Stimulated activated naive CD8-positive, alpha-beta T cell treated with anti-CD3 and anti-CD28 coated beads, Interleukin-15, Interleukin-2, amounts not matched to agents 100 U/mL and 50 U/mL, for 24 hours (primary cell): ENCODE data around the gene BFSP1.

Source experiments
- ATAC-seq: fragments of 150-1000 bp; cut with Tn5 transposase; one replicate; pipeline ENCODE4 v1.10.0; 2021
- DNase-seq: peaks from one replicate; pipeline ENCODE4 v3.0.0; 2021

The BFSP1 gene

GRCh38 chr20:17495826-17496225 is 35.4 kb downstream of the BFSP1 start:
- ATAC-seq (no peak), DNase-seq (no peak)

GRCh38 chr20:17494201-17494600 is 37.0 kb downstream of the BFSP1 start:
- ATAC-seq (no peak), DNase-seq (no peak)

- ATAC-seq (no peak), DNase-seq (no peak)
Measured at GRCh38 chr20:17493173-17493572, 38.0 kb downstream of the BFSP1 start.

DNA sequence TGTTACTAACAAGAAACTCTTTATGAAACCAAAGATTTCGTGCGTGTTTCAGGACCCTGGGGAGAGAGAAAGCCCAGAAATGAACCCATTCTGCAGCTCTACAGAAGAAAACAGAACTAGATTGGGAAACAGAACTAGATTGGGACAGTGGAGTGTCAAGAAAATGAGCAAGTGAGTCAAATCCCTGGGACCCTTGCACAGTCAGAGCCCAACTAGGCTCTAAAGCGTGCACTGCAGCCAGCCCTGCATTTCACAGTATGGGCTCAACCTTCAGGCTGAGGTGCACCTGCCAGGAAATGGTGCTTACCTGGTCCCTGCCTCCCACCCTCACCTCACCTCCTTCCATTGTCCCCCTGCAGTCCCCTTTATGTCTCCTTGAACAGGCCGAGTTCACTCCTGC is 39.7 kb downstream of the BFSP1 start:
- DNase-seq (no peak), ATAC-seq (no peak)

- DNase-seq (no peak), ATAC-seq (no peak)
Measured at GRCh38 chr20:17491041-17491440, 40.1 kb downstream of the BFSP1 start.

DNA sequence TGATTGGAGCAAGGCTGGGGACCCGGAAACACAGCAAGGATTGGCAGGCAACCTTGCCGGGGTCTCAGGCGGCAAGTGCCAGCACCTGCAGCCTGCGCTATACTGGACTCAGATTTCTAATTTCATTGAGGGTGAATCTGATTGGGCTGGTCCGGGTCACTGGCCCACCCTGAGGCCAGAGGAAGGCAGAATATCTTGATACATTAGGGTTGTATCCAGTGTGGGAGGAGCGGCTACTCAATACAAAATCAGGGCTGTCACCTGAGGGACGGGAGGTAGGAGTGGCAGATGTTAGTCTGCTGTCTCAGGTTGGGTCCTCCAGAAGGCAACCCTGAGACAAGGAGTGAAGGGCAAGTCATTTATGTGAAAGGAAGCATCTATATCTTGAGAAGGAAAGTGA is 40.7 kb downstream of the BFSP1 start:
- DNase-seq (no peak), ATAC-seq (no peak)

DNA sequence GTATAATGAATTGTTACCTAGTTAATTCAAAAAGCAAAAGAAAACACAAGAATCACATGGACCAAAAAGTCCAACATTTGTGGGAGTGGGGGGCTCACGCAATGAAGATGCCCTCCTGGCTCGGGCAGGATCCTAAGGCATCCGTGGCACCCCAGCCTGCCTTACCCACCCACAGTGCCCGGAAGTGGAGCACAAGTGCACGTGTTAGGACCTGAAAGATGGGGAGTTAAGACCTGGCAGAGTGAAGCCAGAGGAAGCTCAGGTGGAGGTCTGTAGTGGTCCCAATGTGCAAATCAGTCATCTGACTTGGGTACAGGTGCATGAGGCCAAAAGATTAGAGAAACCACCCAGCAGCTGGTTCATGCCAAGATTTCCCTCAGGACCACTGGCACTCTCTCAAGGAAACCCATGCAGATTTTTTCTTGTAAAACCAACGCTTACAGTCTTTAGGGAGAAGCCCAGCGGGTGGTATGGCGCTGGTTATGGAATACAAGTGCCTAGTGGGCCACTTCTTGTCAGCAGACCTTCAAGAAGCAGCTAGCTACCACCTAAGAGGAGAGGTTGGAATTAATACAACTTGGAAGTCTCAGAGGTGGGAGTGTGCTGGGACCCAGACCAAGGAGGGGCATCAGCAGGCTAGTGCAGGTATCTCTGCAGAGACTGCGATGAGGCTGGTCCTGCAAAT is 42.1 kb downstream of the BFSP1 start:
- no peak for DNase-seq
- ATAC-seq: no peak

- DNase-seq: no peak
- no peak for ATAC-seq
Measured at GRCh38 chr20:17485017-17485416, 46.2 kb downstream of the BFSP1 start.

DNA sequence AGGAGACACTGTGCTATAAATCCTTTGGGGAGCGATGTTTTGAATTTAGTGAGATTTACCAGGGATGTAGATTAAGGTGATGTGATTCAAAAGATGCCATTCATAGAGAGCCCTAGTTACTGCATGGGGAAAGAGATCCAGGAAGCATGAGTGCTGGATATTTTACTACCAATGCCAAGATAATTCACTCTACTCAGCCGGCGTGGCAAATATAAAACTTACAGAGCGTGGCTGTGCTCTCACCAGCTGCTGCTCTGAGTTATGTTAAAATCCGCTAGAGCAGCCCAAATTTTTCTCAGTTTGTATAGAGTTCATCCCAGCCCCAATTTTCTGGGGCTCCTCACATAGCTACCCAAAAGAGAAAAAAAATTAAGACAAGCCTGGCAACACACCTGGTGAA is 48.6 kb downstream of the BFSP1 start:
- no peak for ATAC-seq
- DNase-seq: no peak

DNA sequence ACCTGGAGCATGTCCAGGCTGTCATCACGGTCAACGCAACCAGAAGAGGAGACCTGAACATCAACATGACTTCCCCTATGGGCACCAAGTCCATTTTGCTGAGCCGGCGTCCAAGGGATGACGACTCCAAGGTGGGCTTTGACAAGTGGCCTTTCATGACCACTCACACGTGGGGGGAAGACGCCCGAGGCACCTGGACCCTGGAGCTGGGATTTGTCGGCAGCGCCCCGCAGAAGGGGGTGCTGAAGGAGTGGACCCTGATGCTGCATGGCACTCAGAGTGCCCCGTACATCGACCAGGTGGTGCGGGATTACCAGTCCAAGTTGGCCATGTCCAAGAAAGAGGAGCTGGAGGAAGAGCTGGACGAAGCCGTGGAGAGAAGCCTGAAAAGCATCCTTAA is 49.5 kb downstream of the BFSP1 start:
- no peak for ATAC-seq

DNA sequence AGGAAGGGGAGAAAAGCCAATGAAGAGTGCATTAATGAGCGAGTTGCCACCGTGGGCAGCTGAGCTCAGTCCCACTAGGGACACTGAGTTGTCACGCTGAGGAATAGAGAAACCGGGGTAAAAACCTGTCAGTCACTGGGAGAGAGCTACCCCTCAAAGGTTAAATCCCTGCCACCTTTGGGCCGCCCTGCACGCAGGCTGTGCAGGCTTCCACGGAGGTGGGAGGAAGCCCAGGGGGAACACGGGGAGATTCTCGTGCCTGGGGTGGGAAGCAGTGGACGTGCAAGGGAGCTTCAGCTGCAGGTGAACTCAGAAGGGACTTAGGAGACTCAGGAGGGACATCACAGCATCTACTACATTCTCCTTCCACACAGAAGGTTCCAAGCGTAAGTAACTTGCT is 50.5 kb downstream of the BFSP1 start:
- ATAC-seq: no peak

More for the DNA sequence above, 49.5 kb downstream of the BFSP1 start:
- DNase-seq: no peak

DNA sequence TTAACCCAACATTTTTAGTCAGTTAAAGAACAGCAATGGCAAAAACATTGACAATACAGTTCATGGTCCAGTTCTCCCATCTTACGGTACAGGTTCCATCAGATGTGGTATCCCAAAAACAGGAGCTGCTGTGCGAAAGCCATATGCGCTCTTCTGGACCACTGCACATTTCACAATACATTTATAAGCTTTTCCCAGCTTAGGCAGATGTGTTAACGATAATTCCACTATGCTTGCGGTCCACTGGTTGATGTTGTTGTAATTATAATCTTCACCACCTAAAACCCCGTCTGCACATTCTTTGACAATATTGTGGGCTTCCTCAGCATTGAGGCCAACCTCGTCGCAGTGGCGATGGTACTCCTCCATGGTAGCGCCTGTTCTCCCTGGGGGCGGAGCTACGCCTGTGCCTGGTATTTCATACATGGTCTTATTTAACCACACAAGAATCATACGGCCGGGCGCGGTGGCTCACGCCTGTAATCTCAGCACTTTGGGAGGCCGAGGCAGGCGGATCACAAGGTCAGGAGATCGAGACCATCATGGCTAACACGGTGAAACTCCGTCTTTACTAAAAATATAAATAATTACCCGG is 52.0 kb downstream of the BFSP1 start:
- ATAC-seq (no peak), DNase-seq (no peak)

More for the DNA sequence above, 50.5 kb downstream of the BFSP1 start:
- no peak for DNase-seq

DNA sequence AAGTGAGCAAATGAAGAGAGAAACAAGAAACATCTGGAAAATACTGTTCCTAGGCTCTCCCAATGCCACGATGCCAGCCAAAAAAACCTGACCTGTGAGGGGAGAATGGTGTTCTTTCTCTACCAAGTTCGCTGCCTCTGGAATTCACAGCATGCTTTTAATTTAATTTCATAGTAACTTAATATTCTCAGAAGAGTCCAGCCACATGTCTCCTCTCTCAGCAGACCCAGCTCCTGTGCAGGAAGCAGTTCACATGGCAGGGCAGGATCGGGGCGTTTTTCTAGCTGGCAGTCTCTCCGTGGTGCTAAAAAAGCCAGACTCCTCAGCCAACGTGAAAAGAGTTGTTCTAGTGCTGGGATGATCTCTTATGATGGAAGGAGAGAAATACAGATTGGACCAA is 57.5 kb downstream of the BFSP1 start:
- ATAC-seq: no peak
- no peak for DNase-seq

GRCh38 chr20:17471606-17472187 is 59.5 kb downstream of the BFSP1 start:
- no peak for ATAC-seq

GRCh38 chr20:17470973-17471372 is 60.2 kb downstream of the BFSP1 start:
- ATAC-seq (no peak), DNase-seq (no peak)

More at GRCh38 chr20:17471606-17472187, 59.5 kb downstream of the BFSP1 start:
- no peak for DNase-seq

GRCh38 chr20:17470521-17470920 is 60.7 kb downstream of the BFSP1 start:
- no peak for DNase-seq
- no peak for ATAC-seq

GRCh38 chr20:17469246-17470030 is 61.7 kb downstream of the BFSP1 start:
- ATAC-seq (no peak), DNase-seq (no peak)

DNA sequence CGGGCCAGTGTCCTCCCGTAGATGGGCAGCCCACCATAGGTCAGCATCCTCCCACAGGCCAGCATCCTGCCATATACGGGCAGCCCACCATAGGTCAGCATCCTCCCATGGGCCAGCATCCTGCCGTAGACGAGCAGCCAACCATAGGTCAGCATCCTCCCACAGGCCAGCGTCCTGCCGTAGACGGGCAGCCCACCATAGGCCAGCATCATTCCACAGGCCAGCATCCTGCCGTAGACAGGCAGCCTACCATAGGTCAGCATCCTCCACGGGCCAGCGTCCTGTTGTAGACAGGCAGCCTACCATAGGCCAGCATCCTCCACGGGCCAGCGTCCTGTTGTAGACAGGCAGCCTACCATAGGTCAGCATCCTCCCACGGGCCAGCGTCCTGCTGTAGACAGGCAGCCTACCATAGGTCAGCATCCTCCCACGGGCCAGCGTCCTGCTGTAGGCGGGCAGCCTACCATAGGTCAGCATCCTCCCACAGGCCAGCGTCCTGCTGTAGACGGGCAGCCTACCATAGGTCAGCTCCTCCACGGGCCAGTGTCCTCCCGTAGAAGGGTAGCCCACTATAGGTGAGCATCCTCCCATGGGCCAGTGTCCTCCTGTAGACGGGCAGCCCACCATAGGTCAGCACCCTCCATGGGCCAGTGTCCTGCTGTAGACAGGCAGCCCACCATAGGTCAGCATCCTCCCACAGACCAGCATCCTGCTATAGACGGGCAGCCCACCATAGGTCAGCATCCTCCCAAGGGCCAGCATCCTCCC is 62.9 kb downstream of the BFSP1 start:
- ATAC-seq (no peak), DNase-seq (no peak)

DNA sequence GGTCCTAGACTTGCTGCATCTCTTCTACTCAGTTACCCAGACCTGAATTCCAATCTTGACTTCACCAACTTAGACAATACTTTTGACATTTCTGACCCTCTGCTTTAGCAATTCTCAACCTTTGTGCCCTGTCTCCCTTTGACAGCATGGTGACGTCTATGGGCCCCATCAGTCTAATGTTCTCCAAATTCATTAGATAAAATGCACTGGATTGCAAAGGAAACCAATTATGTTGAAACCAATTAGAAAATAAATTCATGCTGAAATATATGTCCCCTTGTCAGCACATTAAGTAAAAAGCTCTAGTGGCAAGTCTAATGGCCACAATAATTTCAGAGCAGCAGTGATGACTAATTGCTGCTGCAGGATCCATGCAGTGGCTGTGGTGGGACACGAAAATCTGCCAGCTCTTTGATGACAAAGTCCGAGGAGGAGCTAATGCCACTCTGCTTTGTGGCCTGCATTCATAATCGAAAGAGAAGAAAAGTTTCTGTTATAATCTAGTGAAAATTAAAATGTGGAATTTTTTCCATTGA is 64.0 kb downstream of the BFSP1 start:
- no peak for ATAC-seq
- no peak for DNase-seq

GRCh38 chr20:17466641-17467040 is 64.5 kb downstream of the BFSP1 start:
- ATAC-seq: no peak
- DNase-seq: no peak

DNA sequence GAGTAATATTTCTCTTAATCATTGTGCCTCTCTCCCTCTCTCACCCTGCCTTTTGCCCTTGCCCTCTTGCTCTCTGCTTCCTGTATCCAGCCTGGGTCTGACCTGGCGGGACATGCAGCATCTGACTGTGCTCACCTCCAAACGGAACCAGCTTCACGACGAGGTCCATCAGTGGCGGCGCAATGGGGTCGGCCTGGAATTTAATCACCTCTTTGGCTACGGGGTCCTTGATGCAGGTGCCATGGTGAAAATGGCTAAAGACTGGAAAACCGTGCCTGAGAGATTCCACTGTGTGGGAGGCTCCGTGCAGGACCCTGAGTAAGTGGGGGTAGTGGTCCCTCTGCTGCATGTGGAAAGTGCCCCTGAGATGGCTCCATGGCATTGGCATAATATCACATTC is 65.9 kb downstream of the BFSP1 start:
- ATAC-seq: no peak

DNA sequence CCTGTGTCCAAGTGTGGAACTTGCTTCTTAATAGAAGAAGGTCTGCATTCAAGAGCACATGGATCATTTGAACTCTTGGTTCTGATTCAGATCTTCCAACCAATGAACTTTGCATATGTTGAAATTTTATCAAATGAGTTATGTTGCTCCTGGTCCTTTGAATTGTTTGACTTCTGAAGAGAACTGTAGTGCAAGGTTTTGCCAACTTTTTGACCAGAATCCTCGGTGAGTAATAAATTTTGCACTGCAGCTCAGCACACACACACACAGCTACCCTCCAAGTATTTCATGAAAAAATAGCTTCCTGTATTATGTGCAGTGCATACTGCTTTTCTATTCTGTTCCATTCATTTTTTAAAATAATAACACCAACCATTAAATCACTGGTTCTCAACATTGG is 67.5 kb downstream of the BFSP1 start:
- DNase-seq (no peak), ATAC-seq (no peak)

More for the DNA sequence above, 65.9 kb downstream of the BFSP1 start:
- no peak for DNase-seq
